Stimulated activated naive CD8-positive, alpha-beta T cell treated with anti-CD3 and anti-CD28 coated beads, Interleukin-15, Interleukin-2, amounts not matched to agents 100 U/mL and 50 U/mL, for 24 hours (primary cell): ENCODE results near the gene TSHZ1.
"Not testable (repeated sequence)": the region's sequence is repeated elsewhere in the genome, so short reads cannot be mapped to it uniquely, and the experiment has no call there.

Source experiments
- ATAC-seq: fragments of 150-1000 bp; cut with Tn5 transposase; one replicate; pipeline ENCODE4 v1.10.0; 2021
- DNase-seq: peaks from one replicate; pipeline ENCODE4 v3.0.0; 2021

TSHZ1 gene

GRCh38 chr18:75179819-75180600, 30.6 kb upstream of the TSHZ1 start:
- ATAC-seq (no peak), DNase-seq (no peak)

- no peak for DNase-seq
- ATAC-seq, result no peak
Observed at GRCh38 chr18:75183524-75183923, 27.1 kb upstream of the TSHZ1 start.

DNA sequence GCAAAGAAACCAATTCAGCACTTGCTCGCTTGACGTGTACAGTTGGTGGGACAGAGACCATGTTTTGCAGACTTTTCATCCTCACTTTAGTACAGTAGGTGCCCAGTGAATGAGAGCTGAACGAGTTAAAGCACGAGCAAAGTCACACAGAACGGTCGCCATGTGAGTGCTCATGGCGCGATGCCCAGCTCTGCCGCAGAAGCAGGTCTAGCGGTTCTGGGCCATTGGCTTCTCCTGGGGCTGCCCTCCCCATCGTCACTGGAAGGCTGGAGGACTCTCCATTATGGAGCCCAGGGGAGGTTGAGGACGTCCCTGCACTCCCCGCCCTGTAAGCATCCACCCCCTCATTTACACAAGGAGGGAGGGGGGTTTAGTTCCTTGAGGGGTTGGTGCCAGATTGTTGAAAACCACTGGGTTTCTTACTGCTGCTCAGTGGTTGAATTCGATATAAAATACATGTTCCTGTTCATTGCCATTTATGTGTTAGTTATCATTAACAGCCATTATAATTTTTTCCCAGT, 26.6 kb upstream of the TSHZ1 start:
- DNase-seq (no peak), ATAC-seq (no peak)

- ATAC-seq, result no peak
Observed at GRCh38 chr18:75185460-75185859, 25.1 kb upstream of the TSHZ1 start.

GRCh38 chr18:75187702-75188101, 22.9 kb upstream of the TSHZ1 start:
- not testable (repeated sequence) for DNase-seq, ATAC-seq

More at GRCh38 chr18:75185460-75185859, 25.1 kb upstream of the TSHZ1 start:
- no peak for DNase-seq

DNA sequence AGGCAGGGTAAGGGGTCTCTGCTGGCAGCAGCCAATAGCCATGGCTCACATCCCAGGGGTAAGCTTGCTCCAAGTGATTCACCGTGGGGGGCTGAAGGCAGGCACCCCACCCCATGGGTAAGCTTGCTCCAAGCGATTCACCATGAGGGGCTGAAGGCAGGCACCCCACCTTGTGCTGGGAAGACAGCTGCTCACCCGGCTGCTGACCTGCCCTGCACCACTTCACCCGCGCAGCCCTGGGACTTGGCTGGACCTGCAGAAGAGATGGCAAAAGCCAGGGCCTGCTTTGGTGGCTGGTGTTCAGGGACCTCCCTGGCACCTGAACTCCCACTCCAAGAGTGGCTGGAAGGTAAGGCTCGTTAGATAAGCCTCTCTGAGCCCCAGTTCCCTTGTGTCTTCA, 20.9 kb upstream of the TSHZ1 start:
- ATAC-seq, result no peak
- no peak for DNase-seq

DNA sequence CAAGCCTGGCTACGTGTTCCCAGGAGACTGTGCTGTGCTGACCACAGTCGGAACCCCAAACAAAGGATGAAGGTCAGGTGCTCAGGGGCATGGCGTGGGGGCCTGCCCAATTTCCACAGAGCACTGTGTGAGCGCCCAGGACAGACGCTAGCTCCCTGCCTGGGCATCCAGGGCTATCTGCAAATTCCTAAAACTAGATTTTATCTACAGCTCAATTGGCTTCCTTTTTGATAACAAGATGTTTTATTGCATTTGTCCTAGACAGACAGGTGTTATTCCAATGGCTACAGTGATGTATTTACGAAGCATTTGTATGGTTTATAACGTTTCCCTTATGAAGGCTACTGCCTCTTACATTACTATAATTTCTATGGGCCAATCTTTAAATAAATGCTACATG, 17.7 kb upstream of the TSHZ1 start:
- no peak for DNase-seq
- ATAC-seq, result no peak

- ATAC-seq, result no peak
- DNase-seq, result no peak
Observed at GRCh38 chr18:75198036-75198435, 12.6 kb upstream of the TSHZ1 start.

DNA sequence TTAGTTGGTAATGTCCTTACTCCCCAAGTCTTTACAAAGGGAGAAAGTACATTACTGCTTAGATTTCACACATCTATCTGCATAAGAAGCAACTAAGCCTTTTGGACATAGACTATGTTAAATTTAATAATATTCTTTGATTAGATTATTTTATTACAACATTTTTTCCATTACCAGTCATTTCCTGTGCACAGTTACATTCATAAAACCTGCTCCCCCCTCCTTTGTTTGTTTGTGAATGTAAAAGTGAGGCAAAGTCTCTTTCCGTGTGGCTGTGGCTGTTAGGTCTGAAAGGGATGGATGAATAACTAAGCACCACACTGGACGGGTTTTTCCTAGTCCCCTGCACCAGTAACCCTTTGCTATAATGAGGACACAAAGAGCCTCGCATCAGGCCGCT, 11.3 kb upstream of the TSHZ1 start:
- DNase-seq, result no peak
- no peak for ATAC-seq

GRCh38 chr18:75200071-75200470, 10.5 kb upstream of the TSHZ1 start:
- DNase-seq, result no peak
- no peak for ATAC-seq

DNA sequence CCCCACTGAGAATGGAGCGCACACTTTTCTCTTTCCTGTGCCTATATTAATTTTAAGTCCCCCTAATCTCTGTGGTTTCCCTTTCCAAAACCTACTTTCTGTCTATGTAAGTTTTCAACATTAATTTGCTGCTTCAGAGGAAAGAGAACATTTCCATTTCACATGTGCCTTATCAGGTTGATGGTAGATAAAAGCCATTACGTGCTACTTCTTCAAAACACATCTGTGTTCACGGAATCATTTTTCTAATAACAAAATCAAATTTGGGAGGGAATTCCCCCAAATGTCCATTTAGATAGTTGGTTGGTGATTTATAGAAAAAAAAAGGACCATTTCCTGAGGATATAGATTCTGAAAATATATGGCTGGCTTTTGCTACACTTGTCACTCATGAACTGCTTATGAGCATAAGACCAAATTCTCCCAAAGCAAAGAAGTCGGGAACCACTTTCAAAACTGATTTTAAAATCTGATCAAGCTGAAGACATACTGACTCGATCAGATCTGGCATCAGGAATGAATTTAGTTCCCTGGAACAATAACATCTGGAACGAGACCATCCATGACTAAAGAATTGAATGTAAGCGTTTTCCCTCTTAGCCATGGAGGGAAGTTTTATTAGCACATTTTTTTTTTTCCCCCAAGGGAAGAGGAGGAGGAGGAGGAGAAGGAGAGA, 9.9 kb upstream of the TSHZ1 start:
- ATAC-seq, result no peak

DNA sequence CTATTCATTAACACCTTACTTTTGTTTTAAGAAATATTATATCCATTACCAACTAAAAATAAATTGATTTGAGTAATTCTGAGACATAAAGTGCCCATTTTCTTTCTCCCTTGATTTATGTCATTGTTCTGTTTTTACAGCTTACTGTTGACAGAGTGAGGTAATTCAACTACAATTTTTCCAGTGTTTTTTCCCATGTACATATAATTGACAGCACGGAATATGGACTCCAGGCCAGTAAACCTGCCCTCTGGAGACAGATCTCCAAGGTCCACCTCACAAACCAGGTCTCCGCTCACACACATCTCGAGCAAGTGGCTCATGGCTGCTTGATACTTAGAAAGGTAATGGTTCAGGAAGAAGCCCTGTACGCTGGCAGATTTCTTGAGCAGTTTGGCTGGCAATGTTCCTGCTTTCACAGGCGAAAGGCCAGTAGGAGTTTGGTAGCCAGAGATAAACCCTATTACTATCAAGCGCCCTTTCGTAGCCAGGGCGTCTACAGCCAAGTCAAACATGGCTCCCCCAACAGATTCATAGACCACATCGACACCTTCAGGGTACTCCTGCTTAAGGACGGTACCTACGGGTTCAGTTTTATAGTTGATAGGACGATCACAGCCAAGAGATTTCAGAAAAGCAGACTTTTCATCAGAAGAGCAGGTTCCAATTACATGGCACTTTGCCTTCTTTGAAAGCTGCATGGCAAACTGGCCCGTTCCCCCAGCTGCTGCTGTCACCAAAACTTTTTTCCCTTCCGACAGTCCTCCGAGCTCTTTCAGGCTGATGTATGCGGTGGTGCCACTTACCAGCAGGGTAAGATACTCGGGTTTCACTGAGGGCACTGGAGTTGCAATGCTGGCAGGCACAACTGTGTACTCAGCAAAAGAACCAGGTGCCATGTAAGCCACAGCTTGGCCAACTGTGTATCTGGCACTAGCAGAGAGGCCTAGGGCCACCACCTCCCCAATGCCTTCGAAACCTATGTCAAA, 9.0 kb upstream of the TSHZ1 start:
- no peak for ATAC-seq
- DNase-seq, result no peak

More for the DNA sequence above, 9.9 kb upstream of the TSHZ1 start:
- no peak for DNase-seq

GRCh38 chr18:75202696-75203365, 7.8 kb upstream of the TSHZ1 start:
- ATAC-seq (no peak), DNase-seq (no peak)

- ATAC-seq, result no peak
- no peak for DNase-seq
Observed at GRCh38 chr18:75203416-75204268, 7.0 kb upstream of the TSHZ1 start.

DNA sequence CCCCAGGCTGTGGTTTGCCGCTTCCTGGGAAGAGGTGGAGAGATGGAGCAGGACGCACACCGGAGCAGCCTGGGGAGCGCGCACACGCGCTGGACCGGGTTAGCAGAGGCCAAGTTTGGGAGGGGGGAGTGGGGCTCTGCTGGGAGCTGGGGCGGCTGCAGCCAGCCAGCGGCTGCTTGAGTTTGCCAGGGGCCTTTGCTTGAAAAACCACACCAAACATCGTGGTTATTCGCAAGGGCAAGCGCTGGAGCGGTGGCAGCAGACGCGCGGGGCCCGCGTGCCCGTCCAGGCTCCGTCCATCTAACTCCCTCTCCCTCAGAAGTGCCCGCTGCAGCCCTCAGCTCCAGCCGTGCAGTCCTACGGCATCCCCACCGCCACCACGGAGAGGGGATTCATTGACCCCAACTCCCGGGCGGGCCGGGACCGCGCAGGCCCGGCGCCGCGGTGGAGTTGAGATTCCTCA, 6.3 kb upstream of the TSHZ1 start:
- DNase-seq, result no peak

GRCh38 chr18:75204732-75205513, 5.7 kb upstream of the TSHZ1 start:
- ATAC-seq, result no peak
- DNase-seq, result no peak

More for the DNA sequence above, 6.3 kb upstream of the TSHZ1 start:
- no peak for ATAC-seq

DNA sequence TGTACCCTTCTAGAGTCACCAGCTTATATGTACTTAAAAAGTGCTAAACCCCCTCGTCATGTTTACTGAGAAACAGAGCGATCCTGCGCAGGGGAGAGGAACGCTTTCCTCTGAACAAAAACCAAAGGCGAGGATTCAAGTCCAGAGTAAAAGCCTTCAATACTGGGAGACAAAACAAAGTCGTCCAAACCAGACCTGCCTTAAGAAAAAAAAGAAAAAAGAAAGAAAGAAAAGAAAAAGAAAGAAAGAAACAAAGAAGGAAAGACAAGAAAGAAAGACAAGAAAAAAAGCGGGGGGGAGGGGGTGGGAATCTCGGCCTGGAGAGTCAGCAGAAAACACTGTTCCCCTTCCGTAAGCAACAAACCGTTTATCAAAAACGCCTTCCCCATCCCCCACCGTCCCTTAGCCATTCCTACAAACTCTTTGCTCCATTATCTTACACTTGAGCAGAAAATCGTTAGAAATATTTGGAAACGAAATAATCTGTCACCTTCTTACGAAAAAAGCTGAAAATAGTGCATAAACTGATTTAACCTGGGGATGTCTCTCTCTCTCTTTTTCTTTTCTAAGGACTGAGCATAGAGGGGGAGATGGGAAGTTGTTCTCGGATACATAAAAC, 5.0 kb upstream of the TSHZ1 start:
- ATAC-seq (no peak), DNase-seq (no peak)

DNA sequence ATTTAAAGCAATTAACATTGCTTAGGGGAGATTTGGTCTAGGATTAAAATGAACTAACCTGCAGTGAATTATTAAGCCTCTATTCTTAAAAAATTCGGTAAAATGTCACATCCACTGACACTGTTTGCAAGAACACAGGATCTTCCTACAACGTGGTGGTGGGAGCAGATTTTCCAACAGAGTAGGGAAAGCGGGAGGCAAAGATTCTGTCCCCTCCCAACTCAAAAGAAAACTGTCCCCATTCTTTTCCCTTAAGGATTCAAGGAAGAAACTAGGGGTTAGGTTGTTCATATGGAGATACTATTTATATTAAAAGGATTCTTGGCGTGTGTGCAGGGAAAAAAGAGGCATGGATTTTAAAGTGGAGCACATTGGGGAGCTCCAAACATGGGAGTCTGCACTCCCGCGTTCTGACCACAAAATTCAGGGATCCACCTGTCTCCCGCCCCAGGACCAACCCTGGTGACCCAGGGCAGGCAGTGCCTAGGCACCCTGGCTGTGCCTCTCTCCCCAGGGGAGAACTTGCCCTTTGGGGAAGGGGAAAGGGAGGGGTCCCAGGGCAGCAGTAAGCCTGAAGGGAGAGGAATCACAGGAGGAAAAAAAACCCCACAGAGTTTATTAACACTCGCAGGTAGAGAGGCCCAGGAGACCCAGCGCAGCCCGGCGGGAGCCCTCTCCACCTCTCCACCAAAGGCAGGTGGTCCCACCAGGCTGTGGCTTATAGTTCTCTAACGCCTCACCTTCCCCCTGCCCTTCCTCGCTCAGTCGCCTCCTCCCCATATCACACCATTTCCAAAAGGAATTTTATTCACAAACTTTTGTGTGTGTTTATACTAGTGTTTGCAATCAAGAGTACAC, 3.9 kb upstream of the TSHZ1 start:
- ATAC-seq, result no peak
- DNase-seq, result no peak
